K562 (cell line): ENCODE measurements around the gene NEURL2. TPM values are rescaled to one million over a fixed set of nuclear protein-coding genes. Genes with fewer than 3 reads are reported as not detected.

Experiments used
- ARID1B ChIP-seq: fragments of 450-650 bp; IDR thresholded peaks from 2 replicates; pipeline ENCODE4 v1.6.1; 2016; ENCODE audit warnings: antibody characterized with exemption, mild to moderate bottlenecking, inconsistent platforms
- ATF7 ChIP-seq: fragments of 450-650 bp; IDR thresholded peaks from 2 replicates; pipeline ENCODE4 v1.7.1; 2014; ENCODE audit warnings: mild to moderate bottlenecking, moderate library complexity
- CBX2 ChIP-seq: fragments of 200-600 bp; sonication (generic); IDR thresholded peaks from one replicate; pipeline ENCODE4 v1.6.1; 2012; ENCODE audit warnings: mild to moderate bottlenecking, low read length, inconsistent platforms; ENCODE audit not compliant: insufficient read depth, poor library complexity, severe bottlenecking
- CBX5 ChIP-seq: IDR thresholded peaks from 2 replicates; pipeline ENCODE4 v1.6.1; 2014; ENCODE audit warnings: low read depth, borderline replicate concordance
- FOS ChIP-seq: IDR thresholded peaks from 3 replicates; pipeline ENCODE4 v1.6.1; 2011; ENCODE audit not compliant: insufficient read length; ENCODE audit errors: extremely low read depth
- FOXA3 ChIP-seq, 2 experiments: fragments of 450-650 bp in 1 of 2; sonication (generic) in 1 of 2; formaldehyde crosslinking; IDR thresholded peaks in 1 of 2; conservative IDR thresholded peaks in 1 of 2; 2 replicates each; pipeline versions ENCODE4 v1.4.0 to v1.8.0; 2020 to 2022; ENCODE audit warnings: mild to moderate bottlenecking in 2 of 2, missing genetic modification reagents in 1 of 2
- FOXJ3 ChIP-seq: sonication (generic); formaldehyde crosslinking; IDR thresholded peaks from 2 replicates; pipeline ENCODE4 v1.4.0; 2020; ENCODE audit warnings: mild to moderate bottlenecking, missing genetic modification reagents
- HDAC1 ChIP-seq, 2 experiments: fragments of 450-650 bp; IDR thresholded peaks; 2 replicates each; pipeline ENCODE4 v1.6.1; 2016 to 2017; ENCODE audit warnings: inconsistent platforms in 1 of 2, mild to moderate bottlenecking in 1 of 2, moderate library complexity in 1 of 2
- JUND ChIP-seq, 2 experiments: IDR thresholded peaks; 2 replicates in 1 of 2; 3 replicates in 1 of 2; pipeline ENCODE4 v1.6.1; 2011; ENCODE audit warnings: borderline replicate concordance in 2 of 2, low read depth in 2 of 2, low read length in 2 of 2, improper control_type of control experiment in 1 of 2, missing biosample characterization in 1 of 2, missing genetic modification characterization in 1 of 2, missing genetic modification reagents in 1 of 2
- KLF6 ChIP-seq: fragments of 250-450 bp; sonication (Bioruptor Pico); IDR thresholded peaks from 2 replicates; pipeline ENCODE4 v1.4.0; 2020; ENCODE audit warnings: mild to moderate bottlenecking, moderate library complexity, borderline replicate concordance
- NCOA2 ChIP-seq, 2 experiments: fragments of 450-650 bp; IDR thresholded peaks; 2 replicates each; pipeline ENCODE4 v1.6.1; 2018; ENCODE audit warnings: mild to moderate bottlenecking in 2 of 2, moderate library complexity in 1 of 2; ENCODE audit not compliant: partially characterized antibody in 2 of 2
- PCBP2 ChIP-seq: fragments of 200-400 bp; formaldehyde crosslinking; IDR thresholded peaks from 2 replicates; pipeline ENCODE4 v1.6.1; 2018; ENCODE audit warnings: low read length, low read depth, mild to moderate bottlenecking, moderate library complexity; ENCODE audit not compliant: poor library complexity, severe bottlenecking
- POLR2B ChIP-seq: fragments of 450-650 bp; IDR thresholded peaks from 2 replicates; pipeline ENCODE4 v1.6.1; 2018; ENCODE audit warnings: low read depth; ENCODE audit not compliant: partially characterized antibody
- PYGO2 ChIP-seq: fragments of 450-650 bp; IDR thresholded peaks from 2 replicates; pipeline ENCODE4 v1.6.1; 2016; ENCODE audit warnings: mild to moderate bottlenecking, missing genetic modification characterization, moderate library complexity, missing compliant biosample characterization
- SLC30A9 ChIP-seq: fragments of 250-450 bp; sonication (Bioruptor Pico); IDR thresholded peaks from 2 replicates; pipeline ENCODE4 v1.8.0; 2022; ENCODE audit warnings: mild to moderate bottlenecking, moderate library complexity
- SMAD3 ChIP-seq: fragments of 450-650 bp; formaldehyde crosslinking; conservative IDR thresholded peaks from 2 replicates; pipeline ENCODE4 v1.4.0; 2020; ENCODE audit warnings: mild to moderate bottlenecking
- SRSF1 ChIP-seq: fragments of 200-400 bp; formaldehyde crosslinking; IDR thresholded peaks from 2 replicates; pipeline ENCODE4 v1.6.1; 2017; ENCODE audit warnings: mild to moderate bottlenecking, low read depth, low read length, moderate library complexity
- U2AF1 ChIP-seq: fragments of 200-400 bp; formaldehyde crosslinking; optimal IDR thresholded peaks from 2 replicates; pipeline ENCODE3; 2017; ENCODE audit warnings: mild to moderate bottlenecking, low read depth, low read length, moderate library complexity
- ZHX1 ChIP-seq: fragments of 150-350 bp; conservative IDR thresholded peaks from 2 replicates; pipeline ENCODE4 v1.6.1; 2014; ENCODE audit warnings: low read length
- ZKSCAN8 ChIP-seq: fragments of 200-800 bp; sonication (Bioruptor generic); IDR thresholded peaks from 2 replicates; pipeline ENCODE4 v1.6.1; 2016; ENCODE audit warnings: missing genetic modification characterization, missing compliant biosample characterization
- ZNF280A ChIP-seq: fragments of 450-650 bp; IDR thresholded peaks from 2 replicates; pipeline ENCODE4 v1.6.1; 2018; ENCODE audit warnings: mild to moderate bottlenecking, low read depth; ENCODE audit not compliant: partially characterized antibody
- ZNF384 ChIP-seq: IDR thresholded peaks from 2 replicates; pipeline ENCODE4 v1.6.1; 2012; ENCODE audit warnings: low read depth, low read length, improper control_type of control experiment
- ZNF668 ChIP-seq: fragments of 250-450 bp; sonication (Bioruptor Pico); IDR thresholded peaks from 2 replicates; pipeline ENCODE4 v1.8.0; 2022; ENCODE audit warnings: mild to moderate bottlenecking, inconsistent platforms
- polyA plus RNA-seq, 8 experiments: library from polyadenylated mRNA; depleted of rRNA in 4 of 8; stranded (reverse) in 5 of 8; unstranded in 3 of 8; fragments of >200 nt; fragmentation: Nextera tagmentation in 2 of 8; fragmentation: Illumina TruSeq in 1 of 8; extraction: Ambion mirVana in 2 of 8; extraction: Trizol in 1 of 8; gene quantifications; 2 replicates each; pipeline versions ENCODE4 v1.2.1 to v1.2.3, GENCODE V29; 2011 to 2014; ENCODE audit warnings: inconsistent platforms in 1 of 8, missing spikeins in 1 of 8
- total RNA-seq, 7 experiments: library from RNA; depleted of rRNA in 6 of 7; stranded (reverse); fragments of >200 nt in 6 of 7; fragmentation: Illumina TruSeq in 2 of 7; extraction: Trizol in 2 of 7; gene quantifications; 2 replicates each; pipeline versions ENCODE4 v1.2.1 to v1.2.3, GENCODE V29; 2011 to 2021; ENCODE audit warnings: low replicate concordance in 1 of 7
- TF ChIP-seq, protein P1 (sequence below): fragments of 450-650 bp; IDR thresholded peaks from 2 replicates; pipeline ENCODE4 v1.6.1; 2016; ENCODE audit warnings: low read depth, mild to moderate bottlenecking, moderate library complexity

NEURL2 gene
- total and polyA plus RNA-seq, 9 of the 15 experiments (the other 6 are each of a cell fraction or from before 2014, with no cell fraction given): 0.22 to 1.9 (median 0.50) TPM; not detected in 1

- TF ChIP-seq U2AF1: no peak
- peak; percentile 65 to 83; a peak in 3 of 4 replicates for TF ChIP-seq FOXA3 (CRISPR knock-in tag; conservative IDR thresholded peaks at IDR 0.05 in 1 of 2, IDR thresholded peaks at IDR 0.05 in 1 of 2)
- peak; percentile 44; the same call in 1 of the 2 replicates for TF ChIP-seq JUND (IDR thresholded peaks at IDR 0.05; ENCODE audit: borderline replicate concordance, low read depth, low read length)
- no peak for TF ChIP-seq JUND (tag; IDR thresholded peaks at IDR 0.05; ENCODE audit: borderline replicate concordance, low read depth, low read length)
- TF ChIP-seq SLC30A9 (CRISPR knock-in tag): no peak
- no peak for TF ChIP-seq ZNF668
- no peak for TF ChIP-seq FOS
- TF ChIP-seq ZNF384: peak; percentile 39; the same call in 1 of the 2 replicates
- no peak for TF ChIP-seq SRSF1
- no peak for TF ChIP-seq KLF6
- TF ChIP-seq ARID1B: peak; percentile 94
- TF ChIP-seq SMAD3 (CRISPR knock-in tag): 0 out of 2 replicates have a peak, but pooled peaks have one; percentile 40
- no peak for TF ChIP-seq ZNF280A
- TF ChIP-seq POLR2B: no peak
- TF ChIP-seq ATF7: no peak
- peak; percentile 53; the same call in 1 of the 2 replicates for TF ChIP-seq FOXJ3 (CRISPR knock-in tag)
- TF ChIP-seq ZHX1: no peak
- TF ChIP-seq, protein P1, sequence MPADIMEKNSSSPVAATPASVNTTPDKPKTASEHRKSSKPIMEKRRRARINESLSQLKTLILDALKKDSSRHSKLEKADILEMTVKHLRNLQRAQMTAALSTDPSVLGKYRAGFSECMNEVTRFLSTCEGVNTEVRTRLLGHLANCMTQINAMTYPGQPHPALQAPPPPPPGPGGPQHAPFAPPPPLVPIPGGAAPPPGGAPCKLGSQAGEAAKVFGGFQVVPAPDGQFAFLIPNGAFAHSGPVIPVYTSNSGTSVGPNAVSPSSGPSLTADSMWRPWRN: peak; percentile 91
- no peak for TF ChIP-seq CBX2
- TF ChIP-seq CBX5: no peak
- no peak for TF ChIP-seq ZKSCAN8 (CRISPR knock-in tag)
- no peak for TF ChIP-seq PYGO2 (tag)
- TF ChIP-seq NCOA2 (IDR thresholded peaks at IDR 0.05; ENCODE audit: partially characterized antibody in 2 of 2): no peak
- TF ChIP-seq HDAC1 (IDR thresholded peaks at IDR 0.05): peak in 1 of 2 experiments; percentile 95; a peak in 2 of 4 replicates
- TF ChIP-seq PCBP2: no peak
These were observed 44.5 kb upstream of the NEURL2 start (continued) for GRCh38 chr20:45935416-45936046.
